NCI-H69 (cell line): Measurements from ENCODE around the gene UPF3B.
"Not testable (repeated sequence)": the region's sequence is repeated elsewhere in the genome, so short reads cannot be mapped to it uniquely, and the experiment has no call there.

Experiments used
- DNase-seq: peaks from one replicate; lab custom pipeline; 2025; lab: John Stamatoyannopoulos, UW

Gene UPF3B

GRCh38 chrX:119852382-119853353 lies at the start of gene UPF3B:
Gene UPF3B, minus strand, starts transcription at chrX:119852963. Its CDS starts 35 bp downstream, at chrX:119852928.
- DNase-seq = peak; percentile 99

- no peak for DNase-seq
Observed at GRCh38 chrX:119900976-119901375, 48.2 kb upstream of the UPF3B start.

GRCh38 chrX:119899125-119899524 lies 46.4 kb upstream of the UPF3B start:
- DNase-seq = peak; percentile 50

- peak; percentile 67 for DNase-seq
Observed at GRCh38 chrX:119895843-119896326, 43.1 kb upstream of the UPF3B start, which contains the start of gene AKAP14. Gene AKAP14, plus strand, starts transcription at chrX:119895893. Its CDS starts 7,331 bp downstream, at chrX:119903224.

GRCh38 chrX:119891961-119892692 lies 39.4 kb upstream of the UPF3B start:
- not testable (repeated sequence) for DNase-seq

- DNase-seq = not testable (repeated sequence)
Observed at GRCh38 chrX:119890626-119891025, 37.9 kb upstream of the UPF3B start.

- peak; percentile 83 for DNase-seq
Observed at GRCh38 chrX:119887721-119888425, 35.1 kb upstream of the UPF3B start.

- peak; percentile 23 for DNase-seq
Observed at GRCh38 chrX:119885554-119886428, 33.0 kb upstream of the UPF3B start.

- peak; percentile 60 for DNase-seq
Observed at GRCh38 chrX:119880552-119881437, 28.0 kb upstream of the UPF3B start.

- no peak for DNase-seq
Observed at GRCh38 chrX:119880076-119880475, 27.3 kb upstream of the UPF3B start.

GRCh38 chrX:119878740-119879139 lies 26.0 kb upstream of the UPF3B start:
- no peak for DNase-seq

GRCh38 chrX:119871599-119872395 lies 19.0 kb upstream of the UPF3B start, which contains the start of the genes NDUFA1 and RNF113A:
Gene NDUFA1, plus strand, starts transcription at chrX:119871832. Its CDS starts 80 bp downstream, at chrX:119871912.
Gene RNF113A, minus strand, starts transcription at chrX:119871733. Its CDS starts 120 bp downstream, at chrX:119871613.
- DNase-seq = peak; percentile 93

GRCh38 chrX:119871245-119871598 lies 18.5 kb upstream of the UPF3B start:
- DNase-seq = peak; percentile 66

GRCh38 chrX:119870626-119871131 lies 17.9 kb upstream of the UPF3B start:
- DNase-seq = peak; percentile 62

- peak; percentile 41 for DNase-seq
Observed at GRCh38 chrX:119853444-119853843, 681 bp upstream of the UPF3B start.

- no peak for DNase-seq
Observed at GRCh38 chrX:119833905-119834304, 18.9 kb downstream of the UPF3B start.

- DNase-seq = no peak
Observed at GRCh38 chrX:119828446-119828845, 24.3 kb downstream of the UPF3B start.

- no peak for DNase-seq
Observed at GRCh38 chrX:119826399-119826959, 26.3 kb downstream of the UPF3B start.
